ENCODE data around the gene RHEBL1. TPM values are rescaled to one million over a fixed set of nuclear protein-coding genes. Genes with fewer than 3 reads are reported as not detected.
A peak's percentile ranks its signal among the peaks of the same experiment; 100 is the strongest.

Gene RHEBL1
- total RNA-seq, 1 experiment from 2014 or later, result 1.3 TPM

GRCh38 chr12:49043241-49043640 lies 26.5 kb downstream of the RHEBL1 start:
- H3K36me3 ChIP-seq (ENCODE audit: insufficient read depth, low read length, poor library complexity, severe bottlenecking), result peaks cover 98% of the 10 kb centered on the region
- ChIA-PET POLR2A (ENCODE audit: low non-redundant PET) (interaction anchor here (0.6 kb wide), 1 partner anchor 38 kb away, joined by 3 read pairs; no protein-coding TSS in a partner anchor), CTCF (interaction anchor here (0.7 to 1.6 kb wide), 6 partner anchors 13 to 46 kb away, joined by 3 to 6 read pairs (median 3); no protein-coding TSS in a partner anchor)

GRCh38 chr12:49041881-49042484 lies 27.8 kb downstream of the RHEBL1 start:
- intact Hi-C loops (cut with micrococcal nuclease; ENCODE audit: unreplicated experiment), result no loop called here
- Histone ChIP-seq H3K27me3 (replicated peaks; ENCODE audit: insufficient read depth, low read depth, low read length, poor library complexity) (no peaks in the 10 kb centered on the region), H3K4me1 (ENCODE audit: insufficient read depth, low read length, poor library complexity, severe bottlenecking) (no peaks in the 10 kb centered on the region), H3K9me3 (ENCODE audit: low read depth, low read length, poor library complexity, severe bottlenecking) (no peaks in the 10 kb centered on the region), H3K4me3 (ENCODE audit: low read depth, low read length, poor library complexity, severe bottlenecking) (no peak overlapping the region), H3K27ac (ENCODE audit: low read depth, low read length, poor library complexity, severe bottlenecking) (no peak overlapping the region), H3K36me3 (ENCODE audit: insufficient read depth, low read length, poor library complexity, severe bottlenecking) (peaks cover 99% of the 10 kb centered on the region)
- no peak for DNase-seq (ENCODE audit: low spot score)
- no peak for TF ChIP-seq EZH2 (IDR thresholded peaks at IDR 0.05; ENCODE audit: borderline replicate concordance, low read depth, low read length, poor library complexity, severe bottlenecking)
- no peak for TF ChIP-seq CTCF (conservative IDR thresholded peaks at IDR 0.05; ENCODE audit: low read depth, low read length)
- ChIA-PET CTCF (no interaction called here), POLR2A (ENCODE audit: low non-redundant PET) (no interaction called here)
- BruUV-seq (replicated peaks), result no TSS peak

More at GRCh38 chr12:49043241-49043640, 26.5 kb downstream of the RHEBL1 start:
- BruUV-seq (replicated peaks), result no TSS peak
- Histone ChIP-seq H3K4me1 (ENCODE audit: insufficient read depth, low read length, poor library complexity, severe bottlenecking) (no peaks in the 10 kb centered on the region), H3K27me3 (replicated peaks; ENCODE audit: insufficient read depth, low read depth, low read length, poor library complexity) (no peaks in the 10 kb centered on the region), H3K9me3 (ENCODE audit: low read depth, low read length, poor library complexity, severe bottlenecking) (no peaks in the 10 kb centered on the region), H3K27ac (ENCODE audit: low read depth, low read length, poor library complexity, severe bottlenecking) (no peak overlapping the region), H3K4me3 (ENCODE audit: low read depth, low read length, poor library complexity, severe bottlenecking) (no peak overlapping the region)
- TF ChIP-seq CTCF (conservative IDR thresholded peaks at IDR 0.05; ENCODE audit: low read depth, low read length) (no peak), EZH2 (IDR thresholded peaks at IDR 0.05; ENCODE audit: borderline replicate concordance, low read depth, low read length, poor library complexity, severe bottlenecking) (no peak)
- intact Hi-C loops (cut with micrococcal nuclease; ENCODE audit: unreplicated experiment), result no loop called here
- no peak for DNase-seq (ENCODE audit: low spot score)

- TSS peak; percentile 18 for BruUV-seq (replicated peaks)
- no peak for DNase-seq (ENCODE audit: low spot score)
- ChIA-PET CTCF (interaction anchor here (0.6 kb wide), 1 partner anchor 30 kb away, joined by 3 read pairs; no protein-coding TSS in a partner anchor), POLR2A (ENCODE audit: low non-redundant PET) (no interaction called here)
- H3K36me3 ChIP-seq (ENCODE audit: insufficient read depth, low read length, poor library complexity, severe bottlenecking), result peaks cover 99% of the 10 kb centered on the region
- TF ChIP-seq CTCF (conservative IDR thresholded peaks at IDR 0.05; ENCODE audit: low read depth, low read length), result no peak
- no peak for TF ChIP-seq EZH2 (IDR thresholded peaks at IDR 0.05; ENCODE audit: borderline replicate concordance, low read depth, low read length, poor library complexity, severe bottlenecking)
- no peak overlapping the region for H3K27ac ChIP-seq (ENCODE audit: low read depth, low read length, poor library complexity, severe bottlenecking)
- intact Hi-C loops (cut with micrococcal nuclease; ENCODE audit: unreplicated experiment), result no loop called here
- H3K27me3 ChIP-seq (replicated peaks; ENCODE audit: insufficient read depth, low read depth, low read length, poor library complexity), result no peaks in the 10 kb centered on the region
- no peaks in the 10 kb centered on the region for H3K9me3 ChIP-seq (ENCODE audit: low read depth, low read length, poor library complexity, severe bottlenecking)
- H3K4me3 ChIP-seq (ENCODE audit: low read depth, low read length, poor library complexity, severe bottlenecking), result no peak overlapping the region
- no peaks in the 10 kb centered on the region for H3K4me1 ChIP-seq (ENCODE audit: insufficient read depth, low read length, poor library complexity, severe bottlenecking)
Observed at GRCh38 chr12:49041036-49041880, 28.5 kb downstream of the RHEBL1 start.

Measured in A673 (cell line).